GM13977 (cell line): Measurements from ENCODE around the gene RPS21.

Experiments
- DNase-seq: peaks from one replicate; pipeline ENCODE4 v3.0.0; 2012; ENCODE audit warnings: low spot score
- in situ Hi-C: fragments of 300-500 bp; cut with MboI; formaldehyde crosslinking; loops from one replicate; pipeline ENCODE4 v1.12.0; 2022; ENCODE audit warnings: low sequenced_read_pairs, low pct_unique_long_range_greater_than_20kb, mixed read lengths, inconsistent platforms; ENCODE audit not compliant: unreplicated experiment
- TF ChIP-seq, protein P1 (sequence below): IDR thresholded peaks from 2 replicates; pipeline ENCODE4 v1.5.1; 2012; ENCODE audit warnings: mild to moderate bottlenecking, control low read depth; ENCODE audit not compliant: insufficient read depth; ENCODE audit errors: extremely low read depth, missing control alignments

RPS21 gene

DNA sequence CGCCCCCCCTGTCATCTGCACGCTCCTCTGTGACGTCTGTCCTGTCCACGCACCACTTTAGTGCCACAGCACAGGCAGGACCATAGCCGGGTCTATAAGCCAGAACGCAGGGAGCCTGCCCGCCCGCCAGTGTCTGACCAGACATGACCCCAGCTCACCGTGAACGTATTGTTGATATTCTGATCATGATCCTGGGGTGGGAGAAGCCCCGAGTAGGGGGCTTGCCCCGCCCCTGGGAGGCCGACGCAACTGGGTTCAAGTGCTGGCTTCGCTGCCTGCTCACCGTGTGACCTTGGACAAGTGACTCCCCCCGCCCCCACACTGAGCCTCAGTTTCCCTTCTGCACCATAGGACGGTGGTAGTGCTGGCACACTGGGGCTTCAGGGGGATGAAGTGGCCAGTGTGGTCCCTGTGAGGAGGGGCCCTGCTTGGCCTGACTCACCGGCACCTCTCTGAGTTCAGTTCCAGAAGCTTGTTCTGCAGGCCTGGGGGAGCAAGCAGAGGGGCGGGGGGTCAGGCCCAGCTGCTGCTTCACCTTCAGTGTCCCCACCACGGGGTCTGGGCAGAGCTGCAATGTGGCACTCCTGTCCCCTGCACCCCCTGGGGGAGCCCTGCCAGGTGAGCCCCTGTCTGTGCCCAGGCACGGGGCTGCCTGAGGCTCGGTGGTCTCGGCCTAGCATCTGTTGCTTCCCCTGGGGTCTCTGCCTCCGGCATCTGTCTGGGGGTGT, 31.2 kb downstream of the RPS21 start:
- no peak for DNase-seq
- TF ChIP-seq, protein P1, sequence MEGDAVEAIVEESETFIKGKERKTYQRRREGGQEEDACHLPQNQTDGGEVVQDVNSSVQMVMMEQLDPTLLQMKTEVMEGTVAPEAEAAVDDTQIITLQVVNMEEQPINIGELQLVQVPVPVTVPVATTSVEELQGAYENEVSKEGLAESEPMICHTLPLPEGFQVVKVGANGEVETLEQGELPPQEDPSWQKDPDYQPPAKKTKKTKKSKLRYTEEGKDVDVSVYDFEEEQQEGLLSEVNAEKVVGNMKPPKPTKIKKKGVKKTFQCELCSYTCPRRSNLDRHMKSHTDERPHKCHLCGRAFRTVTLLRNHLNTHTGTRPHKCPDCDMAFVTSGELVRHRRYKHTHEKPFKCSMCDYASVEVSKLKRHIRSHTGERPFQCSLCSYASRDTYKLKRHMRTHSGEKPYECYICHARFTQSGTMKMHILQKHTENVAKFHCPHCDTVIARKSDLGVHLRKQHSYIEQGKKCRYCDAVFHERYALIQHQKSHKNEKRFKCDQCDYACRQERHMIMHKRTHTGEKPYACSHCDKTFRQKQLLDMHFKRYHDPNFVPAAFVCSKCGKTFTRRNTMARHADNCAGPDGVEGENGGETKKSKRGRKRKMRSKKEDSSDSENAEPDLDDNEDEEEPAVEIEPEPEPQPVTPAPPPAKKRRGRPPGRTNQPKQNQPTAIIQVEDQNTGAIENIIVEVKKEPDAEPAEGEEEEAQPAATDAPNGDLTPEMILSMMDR: no peak
- in situ Hi-C loops: no loop called here

DNA sequence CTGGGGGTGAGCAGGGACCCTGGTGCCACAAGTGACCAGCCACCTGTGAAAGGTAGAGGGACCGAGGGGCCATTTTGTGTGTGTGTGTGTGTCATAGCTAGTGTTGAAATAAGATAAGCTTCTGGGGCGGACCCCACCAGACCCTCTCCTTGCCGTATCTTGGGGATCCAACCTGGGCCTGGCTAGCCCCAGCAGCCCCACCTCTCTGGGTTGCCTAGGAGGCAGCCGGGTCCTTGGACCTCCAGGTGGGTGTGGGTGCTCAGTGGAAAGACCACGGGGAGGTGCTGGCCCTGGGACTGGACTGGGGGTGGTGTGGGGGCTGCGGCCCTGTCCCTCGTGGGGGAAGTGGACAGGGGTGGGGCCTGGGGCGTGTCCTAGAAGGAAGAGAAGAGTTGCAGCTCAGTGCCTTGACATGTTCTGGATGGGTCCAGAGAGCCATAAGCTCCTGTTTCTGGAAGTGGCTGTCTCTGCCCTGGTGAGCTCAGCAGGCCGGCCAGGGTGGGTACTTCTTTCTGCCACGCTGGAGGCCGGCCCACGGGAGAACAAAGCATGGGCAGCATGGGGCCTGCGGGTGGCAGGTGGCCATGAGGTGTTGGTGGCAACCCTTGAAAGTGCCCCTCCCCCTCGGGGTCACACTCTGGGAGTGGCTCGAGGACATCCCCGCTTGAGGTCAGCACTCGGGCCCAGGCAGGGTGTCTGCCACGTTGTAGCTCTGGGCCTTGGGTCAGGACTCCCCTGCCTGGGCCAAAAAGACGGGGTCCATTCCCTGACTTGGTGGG, 32.0 kb downstream of the RPS21 start:
- TF ChIP-seq, protein P1: no peak
- no peak for DNase-seq
- in situ Hi-C loops: no loop called here

DNA sequence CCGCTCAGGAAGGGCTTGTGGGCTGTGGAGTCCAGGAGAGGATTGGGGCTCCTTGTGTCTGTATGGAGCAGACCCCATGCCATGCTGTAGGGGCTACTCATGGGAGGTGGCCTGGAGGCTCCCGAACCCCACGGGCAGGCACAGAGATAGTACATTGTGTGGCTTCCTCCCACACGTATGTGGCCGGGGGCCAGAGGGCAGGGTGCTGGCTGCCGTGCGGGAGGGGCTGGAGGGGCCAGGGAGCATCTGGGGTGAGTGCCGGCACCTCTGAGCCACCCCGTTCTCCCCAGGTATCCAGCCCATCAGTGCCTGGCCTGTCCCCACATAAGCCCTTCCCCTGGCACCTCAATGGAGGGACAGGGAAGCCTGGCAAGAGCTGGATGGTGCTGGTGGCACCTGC, 32.9 kb downstream of the RPS21 start:
- in situ Hi-C loops: no loop called here
- no peak for DNase-seq
- TF ChIP-seq, protein P1: no peak

DNA sequence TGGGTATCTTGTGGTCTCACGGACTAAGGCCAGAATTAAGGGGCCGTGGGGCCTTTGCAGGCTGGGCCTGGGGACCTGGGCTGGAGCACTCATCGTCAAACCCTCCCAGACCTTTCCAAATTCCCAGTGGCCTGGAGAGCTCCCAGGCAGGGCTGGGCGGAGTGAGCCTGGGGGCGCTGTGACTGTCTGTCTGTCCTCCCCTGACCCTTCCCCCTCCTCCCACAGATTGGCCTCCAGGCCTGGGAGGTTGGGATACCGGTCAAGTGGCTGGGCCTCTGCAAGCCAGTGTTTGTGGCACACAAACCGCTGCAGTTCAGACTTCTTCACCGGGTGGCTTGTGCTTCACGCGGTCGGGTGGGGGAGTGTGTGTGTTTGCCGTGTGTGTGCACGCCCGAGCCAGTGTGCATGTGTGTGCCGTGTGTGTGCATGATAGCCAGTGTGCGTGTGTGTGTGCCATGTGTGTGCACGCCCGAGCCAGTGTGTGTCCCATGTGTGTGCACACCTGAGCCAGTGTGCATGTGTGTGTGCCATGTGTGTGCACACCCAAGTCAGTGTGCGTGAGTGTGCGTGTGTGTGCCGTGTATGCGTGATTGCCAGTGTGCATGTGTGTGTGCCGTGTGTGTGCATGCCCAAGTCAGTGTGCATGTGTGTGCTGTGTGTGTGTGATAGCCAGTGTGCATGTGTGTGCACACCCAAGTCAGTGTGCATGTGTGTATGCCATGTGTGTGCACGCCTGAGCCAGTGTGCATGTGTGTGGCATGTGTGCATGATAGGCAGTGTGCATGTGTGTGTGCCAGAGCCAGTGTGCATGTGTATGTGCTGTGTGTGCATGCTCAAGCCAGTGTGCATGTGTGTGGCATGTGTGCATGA, 34.2 kb downstream of the RPS21 start:
- no peak for DNase-seq
- TF ChIP-seq, protein P1: no peak

DNA sequence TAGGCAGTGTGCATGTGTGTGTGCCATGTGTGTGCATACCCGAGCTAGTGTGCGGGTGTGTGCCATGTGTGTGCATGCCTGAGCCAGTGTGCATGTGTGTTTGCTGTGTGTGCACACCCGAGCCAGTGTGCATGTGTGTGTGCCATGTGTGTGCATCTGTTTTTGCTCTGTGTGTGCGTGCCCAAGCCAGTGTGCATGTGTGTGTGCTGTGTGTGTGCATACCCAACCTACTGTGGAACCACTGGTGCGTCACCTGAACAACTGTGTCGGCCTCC, 34.8 kb downstream of the RPS21 start:
- no peak for DNase-seq
- in situ Hi-C loops: no loop called here
- TF ChIP-seq, protein P1: no peak

More for the DNA sequence above, 34.2 kb downstream of the RPS21 start:
- in situ Hi-C loops: no loop called here

DNA sequence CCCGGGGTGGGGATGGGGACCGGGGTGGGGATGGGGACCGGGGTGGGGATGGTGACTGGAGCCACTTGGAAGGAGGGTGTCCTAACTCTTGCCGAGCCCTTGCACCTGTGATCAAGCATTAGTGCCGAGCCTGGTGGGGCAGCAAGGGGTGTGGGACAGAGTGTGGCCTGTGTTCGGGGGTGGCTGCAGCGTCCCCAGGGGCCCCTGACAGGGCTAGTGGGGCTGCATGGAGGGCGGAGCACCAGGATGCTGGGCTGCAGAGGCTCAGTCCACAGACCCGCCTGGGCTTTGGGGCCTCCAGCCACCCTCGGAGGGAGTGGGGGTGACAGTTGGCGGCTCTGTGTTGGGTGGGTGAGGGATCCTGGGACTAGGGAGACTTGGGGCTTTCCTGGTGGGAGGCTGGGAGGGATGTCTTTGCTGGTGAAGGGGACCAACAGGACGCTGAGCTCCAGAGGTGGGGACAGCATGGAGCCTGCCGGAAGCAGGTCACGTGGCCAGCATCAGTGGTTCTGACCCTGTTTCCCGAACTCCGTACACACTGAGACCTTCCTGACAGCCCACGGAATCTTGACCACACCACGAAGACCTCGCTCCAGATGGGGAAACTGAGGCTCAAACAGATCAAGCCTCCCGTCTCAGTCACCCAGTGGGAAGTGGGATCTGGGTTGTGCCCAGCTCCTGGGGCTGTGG, 35.9 kb downstream of the RPS21 start:
- in situ Hi-C loops: no loop called here
- DNase-seq: no peak
- TF ChIP-seq, protein P1: no peak
